Osteocyte (in vitro differentiated cells): ENCODE results near the gene RPRD1B. TPM values are rescaled to one million over a fixed set of nuclear protein-coding genes. Genes with fewer than 3 reads are reported as not detected.

Experiments
- DNase-seq: peaks from one replicate; pipeline ENCODE4 v3.0.0; 2021; ENCODE audit warnings: mixed read lengths; ENCODE audit not compliant: unreplicated experiment; ENCODE audit errors: extremely low spot score
- H3K27ac Mint-ChIP-seq: one replicate; pipeline ENCODE4 v1.8.0; 2021; ENCODE audit warnings: mild to moderate bottlenecking, mixed read lengths; ENCODE audit not compliant: unreplicated experiment
- H3K27me3 Mint-ChIP-seq: one replicate; pipeline ENCODE4 v1.8.0; 2021; ENCODE audit warnings: mixed read lengths; ENCODE audit not compliant: unreplicated experiment
- H3K36me3 Mint-ChIP-seq: one replicate; pipeline ENCODE4 v1.8.0; 2021; ENCODE audit warnings: mixed read lengths; ENCODE audit not compliant: unreplicated experiment
- H3K4me1 Mint-ChIP-seq: one replicate; pipeline ENCODE4 v1.8.0; 2021; ENCODE audit warnings: mixed read lengths; ENCODE audit not compliant: unreplicated experiment
- H3K4me3 Mint-ChIP-seq: one replicate; pipeline ENCODE4 v1.8.0; 2021; ENCODE audit warnings: mild to moderate bottlenecking, moderate library complexity, mixed read lengths; ENCODE audit not compliant: unreplicated experiment
- H3K9me3 Mint-ChIP-seq: one replicate; pipeline ENCODE4 v1.8.0; 2021; ENCODE audit warnings: mixed read lengths; ENCODE audit not compliant: unreplicated experiment
- CTCF ChIP-seq: fragments of 200-600 bp; sonication (generic); IDR thresholded peaks from 2 replicates; pipeline ENCODE4 v1.5.0; 2021; ENCODE audit warnings: antibody characterized with exemption, mild to moderate bottlenecking, moderate library complexity
- total RNA-seq: library from RNA; stranded (reverse); gene quantifications from 2 replicates; pipeline ENCODE4 v1.2.1, GENCODE V29; 2021

The RPRD1B gene
- total RNA-seq, 1 donor from 2014 or later, result 28.5 TPM

DNA sequence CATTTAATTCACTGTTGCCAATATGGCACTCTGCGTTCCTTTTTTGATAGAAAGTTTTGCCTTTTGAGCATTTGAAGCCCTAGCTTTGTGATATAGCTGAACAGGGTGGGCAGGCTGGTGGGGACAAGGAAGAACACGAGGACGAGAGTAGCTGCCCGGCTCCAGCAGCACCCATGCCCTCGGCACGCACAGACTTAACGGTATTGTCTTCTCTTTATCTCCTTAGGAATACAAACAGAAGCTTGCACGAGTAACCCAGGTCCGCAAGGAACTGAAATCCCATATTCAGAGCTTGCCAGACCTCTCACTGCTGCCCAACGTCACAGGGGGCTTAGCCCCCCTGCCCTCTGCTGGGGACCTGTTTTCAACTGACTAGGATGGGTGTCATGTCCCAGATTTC lies 56.0 kb downstream of the RPRD1B start:
- H3K27ac Mint-ChIP-seq, result no peak overlapping the region
- no peaks in the 10 kb centered on the region for H3K9me3 Mint-ChIP-seq
- DNase-seq, result no peak
- H3K36me3 Mint-ChIP-seq, result peaks cover 61% of the 10 kb centered on the region
- peaks cover 34% of the 10 kb centered on the region for H3K4me1 Mint-ChIP-seq
- H3K4me3 Mint-ChIP-seq, result no peak overlapping the region
- H3K27me3 Mint-ChIP-seq, result no peaks in the 10 kb centered on the region
- TF ChIP-seq CTCF, result no peak

GRCh38 chr20:38090061-38090460 lies 56.5 kb downstream of the RPRD1B start:
- DNase-seq, result no peak
- no peak for TF ChIP-seq CTCF
- Mint-ChIP-seq H3K9me3 (no peaks in the 10 kb centered on the region), H3K27ac (no peak overlapping the region), H3K27me3 (no peaks in the 10 kb centered on the region), H3K4me3 (no peak overlapping the region), H3K36me3 (peaks cover 58% of the 10 kb centered on the region), H3K4me1 (peaks cover 33% of the 10 kb centered on the region)

DNA sequence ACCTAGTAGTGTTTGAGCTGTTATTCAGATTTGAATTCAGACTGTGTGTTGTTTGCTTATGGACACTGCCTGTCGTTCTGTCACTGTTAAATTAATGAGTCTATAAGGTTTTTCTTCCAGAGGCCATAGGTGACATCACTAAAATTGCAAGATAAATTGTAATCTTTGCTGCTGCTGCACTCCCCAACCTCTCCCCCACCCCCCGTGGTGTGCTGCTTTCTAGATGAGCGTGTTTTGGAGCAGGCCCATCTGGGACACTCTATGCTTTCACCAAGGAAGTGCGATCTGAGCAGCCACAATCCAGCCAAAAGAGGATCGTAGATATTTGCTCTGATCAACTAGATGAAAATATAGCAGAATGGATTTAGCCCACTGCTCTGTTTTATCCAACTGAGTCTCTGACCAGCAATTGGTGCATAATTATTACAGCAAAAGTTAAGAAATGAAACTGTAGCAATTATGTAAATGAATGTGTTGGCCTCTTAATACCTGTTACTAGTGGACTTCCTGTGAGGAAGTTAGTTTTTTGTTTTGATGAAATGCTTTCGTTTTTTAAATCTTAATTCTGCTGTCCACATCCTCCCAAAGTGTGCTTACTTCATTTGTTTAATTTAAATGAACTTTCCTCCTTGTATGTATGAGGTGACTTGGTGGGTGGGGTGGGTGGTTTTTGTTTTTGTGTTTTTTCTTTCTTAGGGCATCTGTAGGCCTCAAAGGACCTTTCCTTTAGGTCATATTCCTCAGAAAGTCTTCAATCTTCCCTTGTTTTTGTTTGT lies 58.1 kb downstream of the RPRD1B start:
- DNase-seq, result no peak
- H3K36me3 Mint-ChIP-seq, result peaks cover 50% of the 10 kb centered on the region
- peaks cover 20% of the 10 kb centered on the region for H3K4me1 Mint-ChIP-seq
- no peak overlapping the region for H3K27ac Mint-ChIP-seq
- no peaks in the 10 kb centered on the region for H3K9me3 Mint-ChIP-seq
- no peak for TF ChIP-seq CTCF
- H3K4me3 Mint-ChIP-seq, result no peak overlapping the region
- no peaks in the 10 kb centered on the region for H3K27me3 Mint-ChIP-seq

DNA sequence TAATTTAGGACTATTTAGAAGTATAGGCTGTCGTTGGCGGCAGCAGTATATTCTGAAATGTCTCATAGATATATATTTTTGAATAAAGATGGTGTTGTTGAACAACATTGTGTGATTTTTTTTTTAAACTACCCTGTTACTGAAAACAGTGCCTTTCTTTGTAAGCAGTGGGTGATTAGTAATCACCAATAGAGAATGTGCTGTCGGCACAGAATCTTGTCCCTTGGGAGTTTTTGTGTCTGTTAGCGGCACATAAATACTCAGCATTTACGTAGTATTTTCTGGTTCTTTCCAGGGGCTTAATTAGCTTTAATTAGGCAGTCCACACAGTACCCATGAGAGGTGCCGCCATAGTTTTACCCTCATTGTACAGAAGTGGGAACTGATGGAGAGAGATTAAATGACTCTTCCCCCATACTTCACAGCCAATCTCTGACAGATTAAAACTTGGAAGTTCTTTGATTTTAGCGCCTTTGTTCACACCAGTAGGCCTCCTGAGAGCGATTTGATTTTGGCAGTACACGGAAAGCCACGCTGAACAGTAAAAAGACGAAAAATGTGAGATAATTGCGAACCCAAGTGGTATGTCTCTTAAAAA lies 58.8 kb downstream of the RPRD1B start:
- TF ChIP-seq CTCF, result no peak
- Mint-ChIP-seq H3K9me3 (no peaks in the 10 kb centered on the region), H3K4me1 (peaks cover 20% of the 10 kb centered on the region), H3K27ac (no peak overlapping the region), H3K27me3 (no peaks in the 10 kb centered on the region), H3K4me3 (no peak overlapping the region), H3K36me3 (peaks cover 44% of the 10 kb centered on the region)
- DNase-seq, result no peak

DNA sequence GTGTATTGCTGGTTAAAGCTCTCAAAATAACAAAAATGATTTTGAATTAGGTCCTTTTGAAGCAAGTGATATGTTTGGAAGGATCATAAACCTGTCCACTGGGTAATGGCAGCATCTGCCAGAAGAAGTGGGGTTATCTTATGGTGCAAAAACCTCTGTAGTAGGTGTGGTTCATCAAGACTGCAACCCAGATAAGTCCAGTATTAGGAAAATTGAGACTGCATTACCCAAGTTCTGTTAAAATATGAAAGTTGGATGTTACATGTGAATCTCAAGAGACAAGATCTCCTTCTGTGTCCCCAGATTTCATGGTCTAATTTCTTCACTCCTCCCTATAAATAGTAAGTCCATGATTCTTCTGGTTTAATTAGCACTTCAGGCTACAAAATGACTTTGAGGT lies 59.4 kb downstream of the RPRD1B start:
- no peak for DNase-seq
- Mint-ChIP-seq H3K36me3 (peaks cover 40% of the 10 kb centered on the region), H3K4me1 (peaks cover 20% of the 10 kb centered on the region), H3K4me3 (no peak overlapping the region), H3K9me3 (no peaks in the 10 kb centered on the region), H3K27me3 (no peaks in the 10 kb centered on the region), H3K27ac (no peak overlapping the region)
- TF ChIP-seq CTCF, result no peak
